Osteoblast (primary cell): ENCODE measurements around the gene SP110. TPM values are rescaled to one million over a fixed set of nuclear protein-coding genes. Genes with fewer than 3 reads are reported as not detected.

ENCODE experiments used
- DNase-seq: peaks from one replicate; pipeline ENCODE4 v3.0.0; 2011; ENCODE audit warnings: low spot score, mixed read lengths; ENCODE audit not compliant: insufficient read length; ENCODE audit errors: missing footprints
- H2AFZ ChIP-seq: 2 replicates; pipeline ENCODE4 v1.6.0; 2011; ENCODE audit warnings: mild to moderate bottlenecking, low read length
- H3K27ac ChIP-seq: 2 replicates; pipeline ENCODE4 v1.5.1; 2011; ENCODE audit warnings: mild to moderate bottlenecking, low read depth, low read length, moderate library complexity
- H3K27me3 ChIP-seq: 2 replicates; pipeline ENCODE4 v1.6.0; 2012; ENCODE audit warnings: mild to moderate bottlenecking, control low read depth, inconsistent platforms, low read length, moderate library complexity; ENCODE audit not compliant: insufficient read depth
- H3K36me3 ChIP-seq: 2 replicates; pipeline ENCODE4 v1.5.1; 2011; ENCODE audit warnings: mild to moderate bottlenecking, low read length, control low read depth, moderate library complexity; ENCODE audit not compliant: insufficient read depth
- H3K4me1 ChIP-seq: 2 replicates; pipeline ENCODE4 v1.5.1; 2011; ENCODE audit warnings: mild to moderate bottlenecking, low read length, control low read depth, moderate library complexity; ENCODE audit not compliant: insufficient read depth
- H3K4me2 ChIP-seq: 2 replicates; pipeline ENCODE4 v1.6.0; 2011; ENCODE audit warnings: mild to moderate bottlenecking, low read length; ENCODE audit not compliant: insufficient read depth
- H3K4me3 ChIP-seq: fragments of 200-600 bp; sonication (generic); 3 replicates; pipeline ENCODE4 v1.5.1; 2012; ENCODE audit warnings: mild to moderate bottlenecking, low read length, inconsistent platforms; ENCODE audit not compliant: insufficient read depth
- H3K79me2 ChIP-seq: 2 replicates; pipeline ENCODE4 v1.6.0; 2012; ENCODE audit warnings: mild to moderate bottlenecking, low read length, control low read depth, inconsistent platforms; ENCODE audit not compliant: insufficient read depth
- H3K9me3 ChIP-seq: 2 replicates; pipeline ENCODE4 v1.5.1; 2011; ENCODE audit warnings: low read depth, low read length, control low read depth
- H4K20me1 ChIP-seq: 2 replicates; pipeline ENCODE4 v1.6.0; 2012; ENCODE audit warnings: mild to moderate bottlenecking, low read length, control low read depth; ENCODE audit not compliant: insufficient read depth
- CTCF ChIP-seq: IDR thresholded peaks from 2 replicates; pipeline ENCODE4 v1.5.1; 2011; ENCODE audit warnings: mild to moderate bottlenecking, low read depth, low read length, moderate library complexity; ENCODE audit errors: extremely low read depth
- total RNA-seq: library from RNA; depleted of rRNA; stranded (reverse); fragments of >200 nt; gene quantifications from 2 replicates; pipeline ENCODE4 v1.2.3, GENCODE V29; 2012

Gene SP110
- total RNA-seq, 1 donor = 15.9 TPM

DNA sequence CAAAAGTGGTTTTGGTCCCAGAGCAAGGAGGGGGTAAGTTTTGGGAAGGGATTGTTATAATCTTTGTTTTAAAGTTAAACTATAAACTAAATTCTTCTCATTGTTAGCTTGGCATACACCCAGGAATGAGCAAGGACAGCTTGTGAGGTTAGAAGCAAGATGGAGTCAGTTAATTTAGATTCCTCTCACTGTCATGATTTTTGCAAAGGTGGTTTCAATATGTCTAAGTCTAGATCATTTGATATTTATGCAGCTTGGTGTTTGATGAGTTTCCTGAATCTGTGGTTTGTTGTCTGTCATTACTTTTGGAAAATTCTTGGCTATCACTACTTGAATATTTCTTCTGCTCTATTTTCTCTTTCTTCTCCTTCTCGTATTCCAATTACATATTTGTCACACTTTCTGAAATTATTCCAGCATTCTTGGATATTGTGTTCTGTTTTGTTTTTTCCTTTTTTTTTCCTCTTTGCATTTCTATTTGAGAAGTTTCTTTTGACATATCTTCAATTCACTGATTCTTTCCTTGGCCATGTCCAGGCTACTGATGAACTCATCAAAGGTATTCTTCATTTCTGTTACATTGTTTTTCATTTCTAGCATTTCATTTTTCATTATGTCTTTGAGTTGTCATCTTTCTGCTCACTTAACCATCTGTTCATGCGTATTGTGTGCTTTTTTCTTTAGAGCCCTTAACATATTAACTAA is 10.9 kb upstream of the SP110 start:
- no peak overlapping the region for H3K4me3 ChIP-seq
- DNase-seq = no peak
- no peak for TF ChIP-seq CTCF
- H2AFZ ChIP-seq = no peak overlapping the region
- H3K9me3 ChIP-seq = no peaks in the 10 kb centered on the region
- H3K27me3 ChIP-seq = no peaks in the 10 kb centered on the region
- H4K20me1 ChIP-seq = no peaks in the 10 kb centered on the region
- H3K36me3 ChIP-seq = no peaks in the 10 kb centered on the region
- no peaks in the 10 kb centered on the region for H3K79me2 ChIP-seq
- no peak overlapping the region for H3K27ac ChIP-seq
- H3K4me2 ChIP-seq = no peak overlapping the region
- H3K4me1 ChIP-seq = peaks cover 3% of the 10 kb centered on the region

DNA sequence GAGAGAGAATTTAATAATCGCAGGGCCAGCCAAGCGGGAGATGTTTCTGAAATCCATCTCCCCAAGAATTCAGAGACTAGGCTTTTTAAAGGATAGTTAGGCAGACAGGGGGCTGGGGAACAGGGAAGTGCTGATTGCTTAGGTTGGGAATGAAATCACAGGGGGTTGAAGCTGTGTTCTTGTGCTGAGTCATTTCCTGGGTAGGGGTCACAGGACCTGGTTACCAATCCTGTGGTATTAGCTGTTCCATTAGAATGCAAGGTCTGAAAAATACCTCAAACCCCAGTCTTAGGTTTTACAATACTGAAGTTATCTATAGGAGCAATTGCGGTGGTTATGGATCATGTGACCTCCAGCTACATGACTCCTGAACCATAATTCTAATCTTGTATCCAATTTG is 10.3 kb upstream of the SP110 start:
- no peak for DNase-seq

GRCh38 chr2:230227216-230227615 is 7.4 kb upstream of the SP110 start:
- Histone ChIP-seq H3K27me3 (no peaks in the 10 kb centered on the region), H3K36me3 (no peaks in the 10 kb centered on the region)
- no peak for TF ChIP-seq CTCF

More for the DNA sequence above, 10.3 kb upstream of the SP110 start:
- Histone ChIP-seq H3K4me3 (no peak overlapping the region), H3K9me3 (no peaks in the 10 kb centered on the region), H3K27me3 (no peaks in the 10 kb centered on the region), H3K4me2 (no peak overlapping the region), H2AFZ (no peak overlapping the region), H3K27ac (no peak overlapping the region), H3K36me3 (no peaks in the 10 kb centered on the region), H3K4me1 (peaks cover 2% of the 10 kb centered on the region), H3K79me2 (no peaks in the 10 kb centered on the region), H4K20me1 (no peaks in the 10 kb centered on the region)
- TF ChIP-seq CTCF = no peak

GRCh38 chr2:230226051-230226551 is 6.3 kb upstream of the SP110 start:
- Histone ChIP-seq H3K4me3 (no peak overlapping the region), H3K9me3 (no peaks in the 10 kb centered on the region), H4K20me1 (no peaks in the 10 kb centered on the region), H3K27me3 (no peaks in the 10 kb centered on the region), H3K4me2 (no peak overlapping the region), H3K27ac (no peak overlapping the region), H3K4me1 (no peaks in the 10 kb centered on the region), H3K36me3 (no peaks in the 10 kb centered on the region), H2AFZ (no peak overlapping the region), H3K79me2 (no peaks in the 10 kb centered on the region)
- no peak for DNase-seq
- no peak for TF ChIP-seq CTCF

More at GRCh38 chr2:230227216-230227615, 7.4 kb upstream of the SP110 start:
- no peak overlapping the region for H2AFZ ChIP-seq
- H3K4me1 ChIP-seq = no peaks in the 10 kb centered on the region
- H3K79me2 ChIP-seq = no peaks in the 10 kb centered on the region
- H3K4me2 ChIP-seq = no peak overlapping the region
- DNase-seq = no peak
- H3K9me3 ChIP-seq = no peaks in the 10 kb centered on the region
- no peaks in the 10 kb centered on the region for H4K20me1 ChIP-seq
- no peak overlapping the region for H3K27ac ChIP-seq
- no peak overlapping the region for H3K4me3 ChIP-seq
